Bronchial epithelial cell (primary cell): ENCODE data around the gene TARS3. TPM values are rescaled to one million over a fixed set of nuclear protein-coding genes. Genes with fewer than 3 reads are reported as not detected.

Source experiments
- DNase-seq: peaks from one replicate; pipeline ENCODE4 v3.0.0-alpha.2; 2010; ENCODE audit warnings: low read depth
- FAIRE-seq: peaks from 2 replicates; lab custom pipeline; 2011; peaks lifted over from hg19 to GRCh38; lab: Jason Lieb, UNC
- H3K27me3 ChIP-seq: 2 replicates; pipeline ENCODE4 v1.5.1; 2011; ENCODE audit warnings: low read length; ENCODE audit not compliant: control insufficient read depth, insufficient read depth
- H3K36me3 ChIP-seq: 2 replicates; pipeline ENCODE4 v1.5.1; 2011; ENCODE audit warnings: low read length; ENCODE audit not compliant: control insufficient read depth, insufficient read depth
- H3K4me3 ChIP-seq: 2 replicates; pipeline ENCODE4 v1.5.1; 2011; ENCODE audit warnings: mild to moderate bottlenecking, low read depth, low read length, control low read depth
- total RNA-seq: library from RNA; depleted of rRNA; stranded (reverse); fragments of >200 nt; gene quantifications from 2 replicates; pipeline ENCODE4 v1.2.1, GENCODE V29; 2014
- TF ChIP-seq, protein P1 (sequence below): IDR thresholded peaks from 2 replicates; pipeline ENCODE4 v1.5.1; 2011; ENCODE audit warnings: mild to moderate bottlenecking, moderate library complexity, low read length, control low read depth, inconsistent platforms; ENCODE audit not compliant: insufficient read depth, severe bottlenecking

The TARS3 gene
- total RNA-seq, 1 donor from 2014 or later, result 11.1 TPM

DNA sequence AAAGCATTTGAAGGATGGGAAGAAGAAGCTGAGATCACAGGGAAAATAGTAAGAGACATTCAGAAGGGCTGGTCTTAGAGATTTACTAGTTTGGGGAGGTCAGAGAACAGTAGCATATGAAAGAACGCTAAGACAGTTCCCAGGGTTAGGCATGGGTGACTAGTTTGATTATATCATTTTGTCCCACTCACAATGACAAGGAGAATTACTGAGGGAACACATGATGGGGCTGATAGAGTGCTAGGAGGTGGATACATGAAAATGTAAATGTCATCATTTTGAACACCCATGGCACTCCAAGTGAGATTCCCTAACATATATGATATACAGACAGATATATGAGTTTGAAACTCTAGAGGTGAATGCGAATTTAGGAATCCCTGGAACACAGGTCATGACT, 9.3 kb upstream of the TARS3 start:
- no peaks in the 10 kb centered on the region for H3K36me3 ChIP-seq
- DNase-seq (no peak), FAIRE-seq (no peak)
- no peak overlapping the region for H3K4me3 ChIP-seq
- TF ChIP-seq, protein P1, sequence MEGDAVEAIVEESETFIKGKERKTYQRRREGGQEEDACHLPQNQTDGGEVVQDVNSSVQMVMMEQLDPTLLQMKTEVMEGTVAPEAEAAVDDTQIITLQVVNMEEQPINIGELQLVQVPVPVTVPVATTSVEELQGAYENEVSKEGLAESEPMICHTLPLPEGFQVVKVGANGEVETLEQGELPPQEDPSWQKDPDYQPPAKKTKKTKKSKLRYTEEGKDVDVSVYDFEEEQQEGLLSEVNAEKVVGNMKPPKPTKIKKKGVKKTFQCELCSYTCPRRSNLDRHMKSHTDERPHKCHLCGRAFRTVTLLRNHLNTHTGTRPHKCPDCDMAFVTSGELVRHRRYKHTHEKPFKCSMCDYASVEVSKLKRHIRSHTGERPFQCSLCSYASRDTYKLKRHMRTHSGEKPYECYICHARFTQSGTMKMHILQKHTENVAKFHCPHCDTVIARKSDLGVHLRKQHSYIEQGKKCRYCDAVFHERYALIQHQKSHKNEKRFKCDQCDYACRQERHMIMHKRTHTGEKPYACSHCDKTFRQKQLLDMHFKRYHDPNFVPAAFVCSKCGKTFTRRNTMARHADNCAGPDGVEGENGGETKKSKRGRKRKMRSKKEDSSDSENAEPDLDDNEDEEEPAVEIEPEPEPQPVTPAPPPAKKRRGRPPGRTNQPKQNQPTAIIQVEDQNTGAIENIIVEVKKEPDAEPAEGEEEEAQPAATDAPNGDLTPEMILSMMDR, result no peak
- H3K27me3 ChIP-seq, result no peaks in the 10 kb centered on the region

DNA sequence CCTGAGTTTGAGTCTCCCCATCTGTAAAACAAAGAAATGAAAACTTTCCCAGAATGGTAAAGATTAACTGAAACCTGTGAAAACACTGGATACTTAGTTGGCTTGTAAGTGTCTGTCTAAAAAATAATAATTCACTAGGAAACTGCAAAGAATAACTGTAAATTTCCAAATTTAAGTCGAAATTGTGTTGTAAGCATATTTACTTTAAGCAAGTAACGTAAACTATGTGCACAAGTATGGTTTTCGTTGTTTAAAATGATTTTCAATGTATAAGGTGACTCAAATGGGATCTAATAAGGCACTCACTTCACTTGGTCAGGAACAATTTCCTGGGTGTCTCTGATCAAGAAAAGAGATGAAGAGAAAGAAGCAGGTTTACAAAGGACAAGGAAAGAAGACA, 8.5 kb upstream of the TARS3 start:
- Histone ChIP-seq H3K27me3 (no peaks in the 10 kb centered on the region), H3K4me3 (no peak overlapping the region), H3K36me3 (no peaks in the 10 kb centered on the region)
- no peak for FAIRE-seq
- TF ChIP-seq, protein P1, result no peak
- no peak for DNase-seq

DNA sequence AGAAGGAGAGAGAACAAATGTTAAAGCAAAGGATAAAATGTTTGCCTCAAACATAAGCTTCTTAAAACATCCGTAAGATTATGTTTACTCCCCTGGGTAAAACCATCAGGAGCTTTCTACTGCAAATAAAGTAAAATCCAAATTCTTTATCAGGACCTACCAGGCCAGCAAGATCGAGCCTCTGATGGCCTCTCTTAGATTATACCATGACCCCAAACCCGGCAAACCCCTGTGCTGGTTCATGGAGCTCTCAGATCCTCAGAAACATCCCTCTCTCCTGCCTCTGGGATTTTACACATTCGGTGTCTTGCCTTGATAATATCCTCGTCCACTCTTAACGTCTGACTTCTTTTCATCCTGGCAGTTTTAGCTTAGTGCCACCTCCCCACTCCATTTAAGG, 7.5 kb upstream of the TARS3 start:
- TF ChIP-seq, protein P1, result no peak
- FAIRE-seq (no peak), DNase-seq (no peak)
- Histone ChIP-seq H3K4me3 (no peak overlapping the region), H3K27me3 (no peaks in the 10 kb centered on the region), H3K36me3 (no peaks in the 10 kb centered on the region)

DNA sequence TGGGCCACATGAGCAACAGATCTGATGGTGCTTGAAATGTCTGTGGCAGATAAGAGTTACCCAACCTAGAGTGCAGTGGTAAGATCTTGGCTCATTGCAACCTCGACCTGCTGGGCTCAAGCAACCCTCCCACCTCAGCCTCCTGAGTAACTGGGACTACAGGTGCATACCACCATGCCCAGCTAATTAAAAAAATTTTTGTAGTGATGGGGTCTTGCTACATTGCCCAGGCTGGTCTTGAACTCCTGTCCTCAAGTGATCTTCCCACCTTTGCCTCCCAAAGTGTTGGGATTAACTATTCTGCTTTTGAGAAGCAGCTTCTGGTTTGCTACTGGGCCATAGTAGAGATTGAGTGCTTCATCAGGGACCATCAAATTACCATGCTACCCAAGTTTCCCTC, 2.9 kb upstream of the TARS3 start:
- H3K4me3 ChIP-seq, result no peak overlapping the region
- FAIRE-seq (no peak), DNase-seq (no peak)
- TF ChIP-seq, protein P1, result no peak
- H3K27me3 ChIP-seq, result no peaks in the 10 kb centered on the region
- no peaks in the 10 kb centered on the region for H3K36me3 ChIP-seq

DNA sequence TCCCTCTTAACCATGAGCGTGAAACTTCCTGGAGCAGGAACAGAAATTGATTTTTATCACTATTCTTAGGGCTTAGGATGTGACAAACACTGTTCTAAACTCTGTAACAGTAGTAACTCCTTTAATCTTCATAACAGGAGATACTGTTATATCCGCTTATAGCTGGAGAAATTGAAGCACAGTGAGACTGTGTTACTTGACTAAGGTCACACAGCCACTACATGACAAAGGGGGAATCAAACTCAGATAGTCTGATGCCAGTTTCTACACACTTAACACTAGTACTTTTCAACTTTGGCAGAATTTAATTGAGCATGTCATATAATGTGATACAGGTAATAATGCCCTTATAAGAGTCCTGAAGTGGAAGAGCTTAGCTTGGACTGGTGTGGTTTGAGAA, 800 bp upstream of the TARS3 start:
- no peak for FAIRE-seq

DNA sequence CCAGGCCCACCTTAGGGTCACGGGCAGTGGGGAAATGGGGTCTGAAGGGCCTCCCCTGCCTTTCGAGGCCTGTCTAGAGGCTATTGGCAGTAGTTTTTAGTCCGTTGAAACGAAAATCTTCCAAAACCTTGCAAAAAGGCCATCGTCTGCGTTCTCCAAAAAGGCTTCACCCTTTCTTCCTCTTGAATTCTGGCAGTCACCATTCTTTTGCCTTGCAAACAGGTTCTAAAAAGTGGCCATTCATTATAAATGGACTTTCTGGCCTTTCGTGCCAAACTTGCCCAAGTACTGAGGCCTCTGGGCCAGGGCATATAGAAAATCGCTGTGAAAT, 367 bp upstream of the TARS3 start:
- Histone ChIP-seq H3K4me3 (no peak overlapping the region), H3K36me3 (no peaks in the 10 kb centered on the region), H3K27me3 (no peaks in the 10 kb centered on the region)
- TF ChIP-seq, protein P1, result no peak
- no peak for FAIRE-seq
- DNase-seq, result no peak

More for the DNA sequence above, 800 bp upstream of the TARS3 start:
- Histone ChIP-seq H3K27me3 (no peaks in the 10 kb centered on the region), H3K36me3 (no peaks in the 10 kb centered on the region), H3K4me3 (no peak overlapping the region)
- DNase-seq, result no peak
- TF ChIP-seq, protein P1, result no peak
